Naive B cell (primary cell): Measurements from ENCODE around the gene FAM168B. TPM values are rescaled to one million over a fixed set of nuclear protein-coding genes. Genes with fewer than 3 reads are reported as not detected.

Experiments used
- ATAC-seq, 2 donors: fragments of 150-1000 bp; cut with Tn5 transposase; 2 replicates each; pipeline ENCODE4 v1.10.0; 2021; ENCODE audit warnings: low read depth in 2 of 2, mild to moderate bottlenecking in 2 of 2, moderate library complexity in 2 of 2
- DNase-seq: peaks from one replicate; pipeline ENCODE4 v3.0.0; 2022
- H3K27ac Mint-ChIP-seq, 6 donors: one replicate each; pipeline ENCODE4 v1.8.0; 2020 to 2022; ENCODE audit warnings: mild to moderate bottlenecking in 6 of 6, mixed read lengths in 6 of 6, moderate library complexity in 5 of 6, inconsistent platforms in 2 of 6
- H3K27me3 Mint-ChIP-seq, 3 donors: one replicate each; pipeline ENCODE4 v1.8.0; 2021 to 2022; ENCODE audit warnings: mixed read lengths in 3 of 3, mild to moderate bottlenecking in 1 of 3
- H3K36me3 Mint-ChIP-seq, 2 donors: one replicate each; pipeline ENCODE4 v1.8.0; 2020 to 2022; ENCODE audit warnings: mixed read lengths in 2 of 2, inconsistent platforms in 1 of 2, mild to moderate bottlenecking in 1 of 2
- H3K4me1 Mint-ChIP-seq, 3 donors: one replicate each; pipeline ENCODE4 v1.8.0; 2020 to 2022; ENCODE audit warnings: mixed read lengths in 3 of 3, inconsistent platforms in 1 of 3, mild to moderate bottlenecking in 1 of 3, moderate library complexity in 1 of 3
- H3K4me3 Mint-ChIP-seq, 8 donors: one replicate each; pipeline ENCODE4 v1.8.0; 2020 to 2022; ENCODE audit warnings: mild to moderate bottlenecking in 8 of 8, mixed read lengths in 8 of 8, moderate library complexity in 8 of 8, inconsistent platforms in 2 of 8
- H3K9me3 Mint-ChIP-seq, 7 donors: one replicate each; pipeline ENCODE4 v1.8.0; 2020 to 2022; ENCODE audit warnings: mixed read lengths in 7 of 7, mild to moderate bottlenecking in 5 of 7, inconsistent platforms in 2 of 7, moderate library complexity in 1 of 7
- polyA plus RNA-seq, 6 donors: library from polyadenylated mRNA; unstranded; fragments of 300-500 nt; fragmentation: Illumina TruSeq; gene quantifications; one replicate each; pipeline ENCODE4 v1.2.3, GENCODE V29; 2021; ENCODE audit warnings: low read depth in 6 of 6

The FAM168B gene
- polyA plus RNA-seq, 6 donors from 2014 or later = 12.4 to 40.5 (median 30.7) TPM

DNA sequence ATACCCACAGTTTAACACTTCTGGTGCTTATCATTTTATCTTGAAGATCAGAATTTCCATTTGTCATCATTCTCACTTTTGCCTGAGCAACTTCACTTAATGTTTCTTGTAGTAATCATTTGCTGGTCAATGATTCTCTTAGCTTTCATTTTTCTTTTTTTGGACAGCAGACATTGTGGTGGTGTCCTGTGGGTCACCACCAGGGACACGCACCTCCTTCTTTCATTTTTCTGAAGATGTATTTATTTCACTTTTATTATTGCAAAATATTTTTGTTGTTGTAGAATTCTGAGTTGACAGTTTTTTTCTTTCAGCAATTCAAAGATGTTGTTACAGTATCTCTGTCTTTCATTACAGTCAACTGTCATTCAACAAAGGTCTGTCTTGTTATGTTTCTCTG is 84.3 kb downstream of the FAM168B start:
- Mint-ChIP-seq H3K4me3 (no peak overlapping the region), H3K9me3 (peaks cover 0 to 11% (median 5%) of the 10 kb centered on the region in 7 donors), H3K27me3 (peaks cover 19 to 36% (median 23%) of the 10 kb centered on the region in 3 donors), H3K27ac (no peak overlapping the region), H3K4me1 (no peaks in the 10 kb centered on the region), H3K36me3 (no peaks in the 10 kb centered on the region)
- DNase-seq = no peak
- no peak for ATAC-seq

DNA sequence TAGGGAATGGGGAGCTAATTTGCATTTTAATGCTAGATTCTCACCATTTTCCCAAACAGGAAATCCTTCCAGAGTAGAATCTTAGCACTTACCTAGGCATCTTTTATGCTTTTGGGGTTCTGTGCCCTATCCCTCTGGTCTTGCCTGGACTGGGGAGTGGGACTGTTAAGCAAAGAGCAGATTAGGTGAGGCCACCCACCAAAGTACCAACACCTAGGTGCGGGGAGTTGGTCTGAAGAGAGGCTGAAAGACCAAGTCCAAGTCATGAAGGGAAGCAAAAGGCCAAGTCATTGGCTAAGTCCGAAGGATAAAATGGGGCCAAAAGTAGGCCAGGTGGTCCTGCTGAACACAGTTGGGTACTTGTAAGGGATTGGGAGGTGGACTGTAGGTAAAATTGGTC is 86.7 kb downstream of the FAM168B start:
- H3K27ac Mint-ChIP-seq = no peak overlapping the region
- DNase-seq (no peak), ATAC-seq (no peak)
- peaks cover 17 to 42% (median 34%) of the 10 kb centered on the region in 3 donors for H3K27me3 Mint-ChIP-seq
- H3K4me1 Mint-ChIP-seq = no peaks in the 10 kb centered on the region
- no peaks in the 10 kb centered on the region for H3K36me3 Mint-ChIP-seq
- no peak overlapping the region for H3K4me3 Mint-ChIP-seq
- peaks cover 0 to 11% (median 5%) of the 10 kb centered on the region in 7 donors for H3K9me3 Mint-ChIP-seq

DNA sequence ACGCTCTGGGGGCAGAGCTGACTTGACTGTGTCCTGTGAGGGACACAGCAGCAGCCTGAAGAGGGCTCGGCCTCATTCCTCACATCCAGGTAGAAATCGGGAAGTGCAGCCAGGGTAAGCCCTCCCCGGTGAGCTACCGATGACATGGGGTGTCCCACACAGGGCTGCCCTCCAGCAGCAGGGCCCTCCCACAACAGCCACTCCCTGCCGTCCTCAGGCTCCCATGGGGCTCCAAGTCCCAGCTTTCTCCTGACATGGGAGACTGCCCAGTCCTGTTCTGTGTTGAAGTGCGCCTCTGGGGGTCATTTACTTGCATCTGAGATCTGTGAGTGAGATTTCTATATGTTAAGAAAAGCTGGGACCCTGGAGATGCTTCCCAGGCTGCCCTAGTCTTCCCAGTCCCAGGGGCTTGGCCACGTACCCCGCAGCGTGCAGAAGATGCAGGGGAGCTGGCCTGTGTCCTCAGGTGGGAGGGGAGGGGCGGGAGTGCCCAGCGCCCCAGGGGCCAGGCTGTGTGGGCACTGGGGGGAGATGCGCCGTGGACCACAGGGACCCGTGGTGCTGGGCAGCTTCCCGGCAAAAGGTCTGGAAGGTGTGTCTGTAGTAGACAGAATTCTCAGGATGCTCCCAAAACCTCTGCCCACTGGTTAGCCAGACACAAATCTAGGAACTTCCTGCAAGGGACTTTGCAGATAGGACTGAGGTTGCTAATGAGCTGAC is 87.9 kb downstream of the FAM168B start:
- no peaks in the 10 kb centered on the region for H3K36me3 Mint-ChIP-seq
- ATAC-seq (no peak), DNase-seq (no peak)
- no peaks in the 10 kb centered on the region for H3K4me1 Mint-ChIP-seq
- H3K27ac Mint-ChIP-seq = no peak overlapping the region
- H3K9me3 Mint-ChIP-seq = peaks cover 0 to 11% (median 5%) of the 10 kb centered on the region in 7 donors
- peaks cover 15 to 41% (median 28%) of the 10 kb centered on the region in 3 donors for H3K27me3 Mint-ChIP-seq
- H3K4me3 Mint-ChIP-seq = no peak overlapping the region

DNA sequence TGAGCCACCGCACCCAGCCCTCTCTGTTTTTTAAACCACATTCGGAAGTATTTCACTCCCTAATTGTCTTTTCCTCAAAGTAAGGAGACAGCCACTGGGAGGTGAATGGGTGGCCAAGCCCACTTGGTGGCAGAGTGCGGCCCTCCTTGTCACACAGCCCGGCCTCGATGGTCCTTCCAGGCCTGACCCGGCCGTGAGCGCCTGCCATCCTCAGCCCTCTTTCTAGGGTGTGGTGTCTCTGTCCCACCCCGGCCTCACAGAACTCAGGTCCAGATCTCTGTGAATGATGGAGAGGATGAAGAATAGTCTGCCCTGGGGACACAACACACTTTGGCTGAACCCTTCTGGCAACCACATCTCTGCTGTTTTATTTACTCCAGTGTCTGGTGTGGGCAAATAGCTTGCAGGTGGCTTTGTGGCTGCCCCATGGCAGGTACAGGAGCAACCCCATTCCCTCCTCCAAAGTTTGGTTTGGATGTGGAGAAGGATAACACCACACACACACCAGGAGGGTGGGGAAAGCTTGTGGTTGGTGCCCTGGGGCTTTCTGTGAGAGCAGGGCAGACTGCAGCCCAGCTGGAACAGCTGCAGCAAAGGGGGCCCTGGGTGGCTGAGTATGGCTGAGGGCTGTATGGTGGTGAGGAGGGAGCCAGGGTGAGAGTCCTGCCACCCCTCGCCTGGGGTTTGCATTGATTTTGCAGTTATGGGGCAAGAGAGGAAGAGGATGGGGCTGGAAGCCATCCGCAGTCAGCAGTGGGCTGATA is 88.6 kb downstream of the FAM168B start:
- no peak for ATAC-seq
- no peak overlapping the region for H3K4me3 Mint-ChIP-seq
- H3K4me1 Mint-ChIP-seq = no peaks in the 10 kb centered on the region
- H3K9me3 Mint-ChIP-seq = peaks cover 0 to 11% (median 3%) of the 10 kb centered on the region in 7 donors
- H3K27ac Mint-ChIP-seq = no peak overlapping the region
- H3K36me3 Mint-ChIP-seq = no peaks in the 10 kb centered on the region
- no peak for DNase-seq
- H3K27me3 Mint-ChIP-seq = peaks cover 11 to 36% (median 27%) of the 10 kb centered on the region in 3 donors

DNA sequence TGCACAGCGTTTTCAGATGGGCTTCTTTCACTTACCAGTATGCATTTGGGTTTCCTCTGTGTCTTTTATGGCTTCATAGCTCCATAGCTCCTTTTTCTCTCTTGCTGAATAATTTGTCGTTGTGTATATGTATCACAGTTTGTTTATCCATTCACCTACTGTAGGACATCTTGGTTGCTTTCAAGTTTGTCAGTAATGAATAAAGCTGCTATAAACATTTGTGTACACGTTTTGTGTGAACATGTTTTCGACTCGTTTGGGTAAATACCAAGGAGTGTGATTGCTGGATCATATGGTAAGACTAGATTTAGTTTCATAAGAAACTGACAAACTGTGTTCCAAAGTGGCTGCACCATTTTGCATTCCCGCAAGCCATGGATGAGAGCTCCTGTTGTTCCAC is 94.7 kb downstream of the FAM168B start:
- peaks cover 22 to 33% (median 24%) of the 10 kb centered on the region in 3 donors for H3K27me3 Mint-ChIP-seq
- H3K4me1 Mint-ChIP-seq = no peaks in the 10 kb centered on the region

More for the DNA sequence above, 94.7 kb downstream of the FAM168B start:
- DNase-seq (no peak), ATAC-seq (no peak)
- H3K36me3 Mint-ChIP-seq = no peaks in the 10 kb centered on the region
- no peak overlapping the region for H3K27ac Mint-ChIP-seq
- H3K4me3 Mint-ChIP-seq = no peak overlapping the region
- H3K9me3 Mint-ChIP-seq = no peaks in the 10 kb centered on the region

Other genes starting within 250 kb of the FAM168B start
- gene PLEKHB2, start 11.9 kb upstream of the FAM168B start, polyA plus RNA-seq = 10 to 100 TPM; 53.5 to 68.1 (median 57.3) TPM
- under 1 TPM in 5 of 6 donors, not detected in 1; 0.05 to 0.16 (median 0.13) TPM for gene POTEE, start 116.1 kb upstream of the FAM168B start, polyA plus RNA-seq